Measurements from ENCODE around the gene CBFA2T2. TPM values are rescaled to one million over a fixed set of nuclear protein-coding genes. Genes with fewer than 3 reads are reported as not detected.

CBFA2T2 gene
- total and polyA plus RNA-seq, 10 of the 15 experiments (the other 5 are each of a cell fraction or from before 2014, with no cell fraction given), result 0.61 to 8.6 (median 5.5) TPM

DNA sequence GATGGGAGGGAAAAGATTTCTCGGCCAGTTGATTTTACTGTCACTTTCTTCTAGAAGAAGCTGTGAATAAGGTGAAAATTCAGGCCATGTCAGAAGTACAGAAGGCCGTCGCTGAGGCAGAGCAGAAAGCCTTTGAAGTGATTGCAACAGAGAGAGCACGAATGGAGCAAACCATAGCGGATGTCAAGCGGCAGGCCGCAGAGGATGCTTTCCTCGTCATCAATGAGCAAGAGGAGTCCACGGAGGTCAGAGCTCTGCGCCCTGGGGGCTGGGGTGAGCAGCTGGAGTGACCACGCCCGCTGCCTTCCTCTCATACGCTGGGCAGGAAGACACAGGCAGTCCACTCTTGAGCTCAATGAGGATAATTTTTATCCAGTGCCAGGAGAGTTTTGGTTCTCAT lies 150.4 kb downstream of the CBFA2T2 start:
- Histone ChIP-seq H4K20me1 (ENCODE audit: control insufficient read depth, insufficient read depth) (no peaks in the 10 kb centered on the region), H2AFZ (ENCODE audit: control insufficient read depth, low read depth, low read length) (no peak overlapping the region), H3K9ac (ENCODE audit: control insufficient read depth, insufficient read depth, low read length) (no peak overlapping the region), H3K27me3 (replicated peaks in 1 of 2; ENCODE audit: control insufficient read depth in 2 of 2, insufficient read depth in 2 of 2, low read length in 1 of 2) (no peaks in the 10 kb centered on the region), H3K27ac (ENCODE audit: control insufficient read depth, insufficient read depth) (no peak overlapping the region), H3K4me1 (ENCODE audit: control insufficient read depth, insufficient read depth, low read length) (no peaks in the 10 kb centered on the region), H3K4me2 (ENCODE audit: control insufficient read depth, insufficient read depth) (no peak overlapping the region), H3K79me2 (ENCODE audit: control insufficient read depth, insufficient read depth, low read length) (no peaks in the 10 kb centered on the region), H3K4me3 (no peak overlapping the region), H3K36me3 (ENCODE audit: control insufficient read depth in 2 of 2, insufficient read depth in 2 of 2, low read length in 1 of 2) (peaks cover 5 to 9% of the 10 kb centered on the region in 2 experiments; a peak in 3 of 4 replicates), H3K9me3 (replicated peaks; ENCODE audit: control insufficient read depth, insufficient read depth, low read length) (no peaks in the 10 kb centered on the region)
- intact Hi-C loops (cut with micrococcal nuclease; ENCODE audit: unreplicated experiment) (no loop called here), in situ Hi-C loops (cut with MboI) (no loop called here)
- ChIA-PET CTCF (interaction anchor here (0.7 kb wide), 1 partner anchor 120 kb away, joined by 3 read pairs; no protein-coding TSS in a partner anchor), POLR2A (no interaction called here), RAD21 (ENCODE audit: unreplicated experiment) (no interaction called here), SMC1A (ENCODE audit: uncharacterized antibody, unreplicated experiment) (interaction anchor here (0.6 kb wide), 1 partner anchor 30 kb away, joined by 3 read pairs; no protein-coding TSS in a partner anchor)
- no peak for ATAC-seq
- no peak for FAIRE-seq
- no TSS peak for BruUV-seq (replicated peaks)
- WGBS (ENCODE audit: insufficient coverage, insufficient replicate concordance, low lambda C conversion rate, missing lambda C conversion rate), result 94% methylated on average over 13 of the region's 13 CpGs
- no peak for DNase-seq (ENCODE audit: low read depth, low spot score)
- TF ChIP-seq RBBP5 (conservative IDR thresholded peaks at IDR 0.05) (no peak), SPI1 (IDR thresholded peaks at IDR 0.05; ENCODE audit: borderline replicate concordance, insufficient read depth, low read depth, low read length) (no peak), ZBED1 (IDR thresholded peaks at IDR 0.05; ENCODE audit: borderline replicate concordance) (no peak), RELA (IDR thresholded peaks at IDR 0.05; ENCODE audit: borderline replicate concordance, partially characterized antibody) (no peak), EZH2 (IDR thresholded peaks at IDR 0.05; ENCODE audit: borderline replicate concordance, control insufficient read depth, low read depth, low read length) (no peak), PAX5 (IDR thresholded peaks at IDR 0.05; ENCODE audit: borderline replicate concordance, low read depth, low read length) (no peak), MTA2 (IDR thresholded peaks at IDR 0.05; ENCODE audit: low read depth) (no peak), MYB (IDR thresholded peaks at IDR 0.05; ENCODE audit: borderline replicate concordance, low read depth, low read length) (no peak), GABPA (IDR thresholded peaks at IDR 0.05; ENCODE audit: low read depth) (no peak), SREBF1 (IDR thresholded peaks at IDR 0.05; ENCODE audit: low read length) (no peak), KDM1A (IDR thresholded peaks at IDR 0.05; ENCODE audit: borderline replicate concordance) (no peak)
- TF ChIP-seq, protein P1, sequence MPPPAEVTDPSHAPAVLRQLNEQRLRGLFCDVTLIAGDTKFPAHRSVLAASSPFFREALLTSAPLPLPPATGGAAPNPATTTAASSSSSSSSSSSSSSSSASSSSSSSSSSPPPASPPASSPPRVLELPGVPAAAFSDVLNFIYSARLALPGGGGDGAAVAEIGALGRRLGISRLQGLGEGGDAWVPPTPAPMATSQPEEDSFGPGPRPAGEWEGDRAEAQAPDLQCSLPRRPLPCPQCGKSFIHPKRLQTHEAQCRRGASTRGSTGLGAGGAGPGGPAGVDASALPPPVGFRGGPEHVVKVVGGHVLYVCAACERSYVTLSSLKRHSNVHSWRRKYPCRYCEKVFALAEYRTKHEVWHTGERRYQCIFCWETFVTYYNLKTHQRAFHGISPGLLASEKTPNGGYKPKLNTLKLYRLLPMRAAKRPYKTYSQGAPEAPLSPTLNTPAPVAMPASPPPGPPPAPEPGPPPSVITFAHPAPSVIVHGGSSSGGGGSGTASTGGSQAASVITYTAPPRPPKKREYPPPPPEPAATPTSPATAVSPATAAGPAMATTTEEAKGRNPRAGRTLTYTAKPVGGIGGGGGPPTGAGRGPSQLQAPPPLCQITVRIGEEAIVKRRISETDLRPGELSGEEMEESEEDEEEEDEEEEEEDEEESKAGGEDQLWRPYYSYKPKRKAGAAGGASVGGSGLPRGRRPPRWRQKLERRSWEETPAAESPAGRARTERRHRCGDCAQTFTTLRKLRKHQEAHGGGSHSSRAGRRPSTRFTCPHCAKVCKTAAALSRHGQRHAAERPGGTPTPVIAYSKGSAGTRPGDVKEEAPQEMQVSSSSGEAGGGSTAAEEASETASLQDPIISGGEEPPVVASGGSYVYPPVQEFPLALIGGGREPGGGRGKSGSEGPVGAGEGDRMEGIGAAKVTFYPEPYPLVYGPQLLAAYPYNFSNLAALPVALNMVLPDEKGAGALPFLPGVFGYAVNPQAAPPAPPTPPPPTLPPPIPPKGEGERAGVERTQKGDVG (CRISPR knock-in tag; IDR thresholded peaks at IDR 0.05), result no peak
- TF ChIP-seq, protein P2, sequence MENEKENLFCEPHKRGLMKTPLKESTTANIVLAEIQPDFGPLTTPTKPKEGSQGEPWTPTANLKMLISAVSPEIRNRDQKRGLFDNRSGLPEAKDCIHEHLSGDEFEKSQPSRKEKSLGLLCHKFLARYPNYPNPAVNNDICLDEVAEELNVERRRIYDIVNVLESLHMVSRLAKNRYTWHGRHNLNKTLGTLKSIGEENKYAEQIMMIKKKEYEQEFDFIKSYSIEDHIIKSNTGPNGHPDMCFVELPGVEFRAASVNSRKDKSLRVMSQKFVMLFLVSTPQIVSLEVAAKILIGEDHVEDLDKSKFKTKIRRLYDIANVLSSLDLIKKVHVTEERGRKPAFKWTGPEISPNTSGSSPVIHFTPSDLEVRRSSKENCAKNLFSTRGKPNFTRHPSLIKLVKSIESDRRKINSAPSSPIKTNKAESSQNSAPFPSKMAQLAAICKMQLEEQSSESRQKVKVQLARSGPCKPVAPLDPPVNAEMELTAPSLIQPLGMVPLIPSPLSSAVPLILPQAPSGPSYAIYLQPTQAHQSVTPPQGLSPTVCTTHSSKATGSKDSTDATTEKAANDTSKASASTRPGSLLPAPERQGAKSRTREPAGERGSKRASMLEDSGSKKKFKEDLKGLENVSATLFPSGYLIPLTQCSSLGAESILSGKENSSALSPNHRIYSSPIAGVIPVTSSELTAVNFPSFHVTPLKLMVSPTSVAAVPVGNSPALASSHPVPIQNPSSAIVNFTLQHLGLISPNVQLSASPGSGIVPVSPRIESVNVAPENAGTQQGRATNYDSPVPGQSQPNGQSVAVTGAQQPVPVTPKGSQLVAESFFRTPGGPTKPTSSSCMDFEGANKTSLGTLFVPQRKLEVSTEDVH (IDR thresholded peaks at IDR 0.05; ENCODE audit: low read depth, partially characterized antibody), result no peak
